GM18511 (cell line): ENCODE measurements around the gene MS4A18.
"Not testable (repeated sequence)": the region's sequence is repeated elsewhere in the genome, so short reads cannot be mapped to it uniquely, and the experiment has no call there.

Experiments used
- ATAC-seq: cut with Tn5 transposase; IDR thresholded peaks from one replicate; pipeline ENCODE4 v1.9.1; 2021; ENCODE audit warnings: mild to moderate bottlenecking, moderate library complexity; ENCODE audit not compliant: unreplicated experiment

Gene MS4A18

DNA sequence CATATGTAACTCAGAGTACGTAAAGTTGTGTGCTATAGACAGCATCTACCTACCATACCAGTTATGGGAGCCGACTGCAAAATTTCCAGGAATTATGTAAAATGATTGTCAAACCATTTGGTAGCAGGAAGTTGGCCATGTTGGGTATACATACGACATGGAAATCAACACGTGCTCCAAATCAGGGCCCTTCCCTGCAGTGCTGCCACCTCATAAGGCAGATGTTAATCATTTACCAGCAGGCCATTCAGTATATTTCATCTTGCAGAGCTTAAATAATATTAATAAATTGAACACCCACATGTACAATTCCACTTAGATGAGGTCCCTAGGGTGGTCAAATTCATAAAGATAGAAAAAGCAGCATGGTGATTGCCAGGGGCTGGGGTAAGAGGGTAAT, 9.8 kb downstream of the MS4A18 start:
- ATAC-seq: no peak

DNA sequence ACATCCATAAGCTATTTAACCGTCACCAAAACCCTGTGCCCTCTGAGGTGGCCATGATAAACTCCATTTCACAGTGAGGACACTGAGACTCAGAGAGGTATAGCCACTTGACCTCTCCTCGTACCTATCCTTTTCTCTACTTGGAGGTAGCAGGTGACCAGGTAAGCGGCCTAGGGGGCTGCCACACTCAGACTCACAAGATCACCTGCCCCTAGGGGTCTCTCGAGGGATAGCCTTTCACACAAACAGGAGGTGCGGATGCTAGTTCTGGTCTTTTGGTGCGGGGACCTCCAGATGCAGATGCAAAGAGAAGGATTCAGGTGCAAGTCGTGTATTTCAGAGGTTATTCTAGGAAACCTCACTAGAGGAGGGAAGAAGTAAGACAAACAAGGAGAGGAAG, 14.6 kb downstream of the MS4A18 start:
- ATAC-seq: no peak

GRCh38 chr11:60740573-60740972, 16.1 kb downstream of the MS4A18 start:
- ATAC-seq: no peak

GRCh38 chr11:60741421-60741820, 16.9 kb downstream of the MS4A18 start:
- no peak for ATAC-seq

GRCh38 chr11:60743058-60743457, 18.5 kb downstream of the MS4A18 start:
- no peak for ATAC-seq

GRCh38 chr11:60744114-60744513, 19.6 kb downstream of the MS4A18 start:
- ATAC-seq: no peak

GRCh38 chr11:60747359-60747873, 22.9 kb downstream of the MS4A18 start:
- ATAC-seq: no peak

DNA sequence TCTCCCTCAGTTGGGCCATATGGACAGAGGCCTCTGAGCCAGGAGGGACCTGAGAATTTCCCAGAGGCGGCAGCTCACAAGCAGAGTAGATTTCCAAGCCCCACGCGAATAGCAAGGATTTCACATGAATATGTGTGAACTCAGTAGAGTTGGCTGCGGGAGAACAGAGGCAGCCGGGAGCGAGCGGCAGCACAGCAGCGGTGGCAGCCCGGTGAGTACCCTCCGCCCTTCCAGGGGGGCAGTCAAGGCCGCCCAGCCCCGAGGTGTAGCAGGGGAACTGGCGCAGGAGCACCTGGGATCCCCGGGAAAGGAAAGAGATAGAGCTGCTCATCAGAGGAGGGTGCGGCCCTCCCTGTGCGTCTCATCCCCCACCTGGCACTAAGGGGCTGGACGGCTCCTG, 23.7 kb downstream of the MS4A18 start:
- no peak for ATAC-seq

- no peak for ATAC-seq
These were observed 24.3 kb downstream of the MS4A18 start for GRCh38 chr11:60748821-60749220.

DNA sequence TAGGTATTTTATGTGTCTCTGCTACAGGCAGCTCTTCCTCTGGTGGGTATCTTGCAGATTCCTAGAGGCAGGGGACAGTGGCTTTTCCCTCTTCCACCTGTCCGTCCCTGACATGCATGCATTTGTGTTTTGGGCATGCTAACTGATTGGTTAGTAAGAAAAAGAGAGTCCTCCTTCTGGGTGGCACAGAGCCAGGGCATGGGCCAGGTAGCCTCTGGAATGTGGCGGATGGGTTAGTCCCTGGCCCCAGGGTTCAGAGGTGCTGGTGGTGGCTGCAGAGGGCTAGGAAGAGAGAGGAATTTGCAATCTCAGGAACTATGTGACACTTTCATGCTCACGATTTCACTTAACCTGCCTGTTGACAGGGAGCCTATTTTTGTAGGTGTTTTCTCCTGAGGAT, 26.4 kb downstream of the MS4A18 start:
- ATAC-seq: no peak

GRCh38 chr11:60753309-60753708, 28.8 kb downstream of the MS4A18 start:
- ATAC-seq: no peak

DNA sequence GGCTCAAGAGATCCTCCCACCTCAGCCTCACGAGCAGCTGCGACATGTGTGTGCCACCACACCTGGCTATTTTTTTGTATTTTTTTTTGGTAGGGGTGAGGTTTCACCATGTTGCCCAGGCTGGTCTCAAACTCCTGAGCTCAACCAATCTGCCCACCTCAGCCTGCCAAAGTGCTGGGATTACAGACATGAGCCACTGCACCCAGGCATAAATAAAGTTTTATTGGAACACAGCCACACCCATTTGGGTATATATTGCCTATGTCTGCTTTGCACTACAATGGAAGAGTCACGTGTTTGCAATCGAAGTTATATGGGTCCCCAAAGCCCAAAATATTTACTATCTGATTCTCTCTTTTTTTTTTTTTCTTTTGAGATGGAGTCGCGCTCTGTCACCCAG, 30.4 kb downstream of the MS4A18 start:
- no peak for ATAC-seq

DNA sequence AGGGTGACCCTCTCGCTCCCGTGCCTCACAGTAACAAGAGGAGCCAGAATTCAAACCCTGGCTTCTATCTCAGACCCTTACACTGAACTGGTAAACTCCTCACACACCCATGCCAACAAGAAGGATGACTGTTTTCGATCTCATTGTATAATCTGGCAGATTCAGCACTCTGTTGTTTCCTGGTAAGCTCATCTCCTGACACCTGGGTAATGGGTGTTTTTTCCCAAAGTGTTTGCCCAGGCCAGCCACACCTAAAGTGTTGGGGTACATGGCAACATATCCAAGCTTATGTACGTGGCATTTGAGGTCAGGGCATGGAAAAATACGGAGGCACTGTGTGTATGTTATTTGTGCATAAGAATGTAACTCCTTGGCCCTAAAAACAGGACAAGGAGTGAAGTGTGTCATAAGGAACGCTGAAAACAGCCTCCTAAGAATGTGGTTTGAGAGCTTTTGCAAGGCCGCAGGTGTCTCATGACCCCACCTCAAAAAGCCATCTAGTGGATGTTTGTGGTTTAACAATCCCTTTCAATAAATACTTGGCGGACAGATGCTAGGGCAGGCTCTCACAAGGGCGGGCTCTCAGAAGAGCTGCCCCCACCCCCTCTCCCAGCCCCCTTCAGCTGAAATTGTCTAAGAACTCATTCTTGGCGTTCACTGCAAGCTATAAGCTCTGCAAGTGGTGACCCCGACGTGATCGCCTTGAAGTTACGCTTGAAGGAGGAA, 31.9 kb downstream of the MS4A18 start, which contains the start of gene MS4A15:
Gene MS4A15, plus strand, starts transcription at position 561 of the 726 bp plus-strand sequence. CDS start 6,867 bp downstream, outside the sequence.
- ATAC-seq: peak; percentile 57

GRCh38 chr11:60757231-60757800, 32.8 kb downstream of the MS4A18 start:
- ATAC-seq: no peak

- ATAC-seq: not testable (repeated sequence)
These were observed 34.2 kb downstream of the MS4A18 start for GRCh38 chr11:60758671-60759070.

DNA sequence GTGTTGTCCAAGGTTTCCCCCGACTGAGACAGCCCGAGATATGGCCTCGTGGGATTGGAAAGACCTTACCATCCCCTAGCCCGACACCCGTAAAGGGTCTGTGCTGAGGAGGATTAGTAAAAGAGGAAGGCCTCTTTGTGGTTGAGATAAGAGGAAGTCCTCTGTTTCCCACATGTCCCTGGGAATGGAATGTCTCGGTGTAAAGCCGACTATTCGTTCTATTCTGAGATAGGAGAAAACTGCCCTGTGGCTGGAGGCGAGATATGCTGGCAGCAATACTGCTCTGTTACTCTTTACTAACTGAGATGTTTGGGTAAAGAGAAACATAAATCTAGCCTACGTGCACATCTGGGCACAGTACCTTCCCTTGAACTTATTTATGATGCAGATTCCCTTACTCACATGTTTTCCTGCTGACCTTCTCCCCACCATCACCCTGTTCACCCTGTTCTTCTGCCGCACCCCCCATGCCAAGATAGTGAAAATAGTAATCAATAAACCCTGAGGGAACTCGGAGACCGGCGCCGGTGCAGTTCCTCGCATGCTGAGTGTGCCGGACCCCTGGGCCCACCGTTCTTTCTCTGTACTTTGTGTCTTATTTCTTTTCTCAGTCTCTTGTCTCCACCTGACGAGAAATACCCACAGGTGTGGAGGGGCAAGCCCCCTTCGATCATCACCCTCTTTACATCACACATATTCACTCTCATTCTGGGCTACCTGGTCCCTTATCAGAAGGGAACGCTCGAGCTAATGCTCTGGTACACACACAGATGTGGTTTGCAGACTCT, 35.1 kb downstream of the MS4A18 start:
- not testable (repeated sequence) for ATAC-seq

DNA sequence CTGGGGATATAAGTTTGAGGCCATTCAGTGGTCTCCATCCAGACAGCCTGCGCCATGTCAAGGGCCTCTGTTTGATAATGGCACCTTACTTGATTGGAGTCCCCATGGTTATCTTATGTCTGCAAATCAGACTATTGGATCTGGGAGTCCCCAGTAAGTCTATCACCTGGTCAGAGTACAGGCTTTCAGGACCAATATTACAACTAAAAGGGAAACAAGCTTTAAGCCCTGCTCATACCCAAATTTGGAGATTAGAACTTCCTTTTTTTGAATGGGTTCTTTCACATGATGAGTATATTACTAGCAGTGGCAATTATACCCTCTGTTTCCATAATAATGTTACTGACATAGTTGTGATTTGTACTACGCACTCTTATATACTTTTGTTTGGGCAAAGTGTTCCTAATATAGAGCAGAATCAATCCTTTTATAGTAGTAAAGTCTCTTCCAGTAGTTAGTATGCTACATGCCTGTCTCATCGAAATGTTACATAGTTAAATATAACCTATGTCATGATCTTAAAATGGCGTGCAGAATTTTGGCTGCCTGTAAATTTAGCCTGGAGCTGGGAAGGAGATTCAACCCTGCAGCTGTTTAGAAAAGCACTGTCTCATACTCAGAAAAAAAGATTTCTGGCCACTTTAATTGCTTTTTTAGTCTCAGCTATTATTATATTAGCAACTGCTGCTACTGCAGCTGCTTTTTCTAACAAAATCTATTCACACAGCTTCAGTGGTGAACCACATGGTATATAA, 37.1 kb downstream of the MS4A18 start:
- no peak for ATAC-seq

DNA sequence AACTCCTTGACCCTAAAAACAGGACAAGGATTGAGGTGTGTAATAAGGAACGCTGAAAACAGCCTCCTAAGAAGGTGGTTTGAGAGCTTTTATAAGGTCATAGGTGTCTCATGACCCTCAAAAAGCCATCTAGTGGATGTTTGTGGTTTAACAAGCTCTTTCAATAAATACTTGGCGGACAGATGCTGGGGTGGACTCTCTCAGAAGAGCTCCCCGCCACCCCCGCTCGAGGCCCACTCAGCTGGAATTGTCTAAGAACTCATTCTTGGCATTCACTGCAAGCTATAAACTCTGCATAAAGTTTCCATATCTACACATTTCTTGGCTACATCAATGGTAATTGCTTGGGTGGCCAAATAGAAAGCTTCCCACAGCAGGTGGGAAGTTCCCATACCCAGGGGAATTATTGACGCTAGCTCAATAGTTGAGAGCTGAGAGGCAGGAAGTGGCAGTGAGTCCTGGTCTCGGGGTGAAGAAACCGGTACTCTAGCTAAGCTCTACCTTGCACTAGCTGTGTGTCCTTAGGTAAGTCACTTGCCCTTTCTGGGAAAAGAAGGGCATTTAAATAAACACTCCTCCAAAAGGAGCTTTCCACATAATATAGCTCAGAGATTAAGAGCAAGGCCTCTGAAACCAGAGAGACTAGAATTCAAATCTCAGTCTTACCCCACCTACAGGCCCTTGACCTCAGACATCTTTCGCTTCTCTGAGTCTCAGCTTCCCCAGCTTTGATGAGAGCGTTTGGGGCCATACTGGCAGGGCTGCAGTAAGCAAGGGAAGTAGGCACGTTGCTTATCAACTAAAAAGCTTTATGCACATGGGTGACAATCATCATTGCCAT, 38.6 kb downstream of the MS4A18 start:
- ATAC-seq: peak; percentile 72

- ATAC-seq: peak; percentile 36
These were observed 39.3 kb downstream of the MS4A18 start for GRCh38 chr11:60763692-60764369.
